ENCODE data around the gene ZSCAN31. TPM values are rescaled to one million over a fixed set of nuclear protein-coding genes. Genes with fewer than 3 reads are reported as not detected.
A peak's percentile ranks its signal among the peaks of the same experiment; 100 is the strongest.
"Not testable (repeated sequence)": the region's sequence is repeated elsewhere in the genome, so short reads cannot be mapped to it uniquely, and the experiment has no call there.

The ZSCAN31 gene
- polyA plus RNA-seq, 6 donors from 2014 or later = 0.54 to 3.3 (median 1.5) TPM; not detected in 1

- ATAC-seq (ENCODE audit: low read depth in 2 of 2) = no peak
- Mint-ChIP-seq H3K27ac (no peak overlapping the region), H3K4me1 (peaks cover 4 to 9% (median 7%) of the 10 kb centered on the region in 3 donors), H3K4me3 (no peak overlapping the region), H3K9me3 (no peaks in the 10 kb centered on the region), H3K27me3 (no peaks in the 10 kb centered on the region), H3K36me3 (peaks cover 11 to 13% of the 10 kb centered on the region in 2 donors)
- no peak for DNase-seq
Observed at GRCh38 chr6:28360961-28361360, 25.0 kb upstream of the ZSCAN31 start.

- DNase-seq; H3K27ac Mint-ChIP-seq; ATAC-seq (ENCODE audit: low read depth in 2 of 2); H3K27me3 Mint-ChIP-seq; H3K9me3 Mint-ChIP-seq; H3K4me3 Mint-ChIP-seq; H3K36me3 Mint-ChIP-seq: not testable (repeated sequence)
- H3K4me1 Mint-ChIP-seq = peaks cover 11 to 17% (median 17%) of the 10 kb centered on the region in 3 donors
Observed at GRCh38 chr6:28359562-28359961, 23.6 kb upstream of the ZSCAN31 start.

GRCh38 chr6:28357036-28357435 is 21.1 kb upstream of the ZSCAN31 start:
- Mint-ChIP-seq H3K9me3 (no peaks in the 10 kb centered on the region), H3K27ac (no peak overlapping the region), H3K36me3 (no peaks in the 10 kb centered on the region), H3K27me3 (no peaks in the 10 kb centered on the region), H3K4me3 (peak overlapping the region in 1 of 8 donors; percentile 21), H3K4me1 (peaks cover 15 to 31% (median 23%) of the 10 kb centered on the region in 3 donors)
- ATAC-seq (ENCODE audit: low read depth in 2 of 2) (no peak), DNase-seq (no peak)

- no peaks in the 10 kb centered on the region for H3K27me3 Mint-ChIP-seq
- H3K36me3 Mint-ChIP-seq = no peaks in the 10 kb centered on the region
- DNase-seq (no peak), ATAC-seq (ENCODE audit: low read depth in 2 of 2) (no peak)
- peak overlapping the region in 1 of 6 donors; percentile 78 for H3K27ac Mint-ChIP-seq
- peaks cover 16 to 34% (median 26%) of the 10 kb centered on the region in 3 donors for H3K4me1 Mint-ChIP-seq
- no peak overlapping the region for H3K4me3 Mint-ChIP-seq
- no peaks in the 10 kb centered on the region for H3K9me3 Mint-ChIP-seq
Observed at GRCh38 chr6:28356666-28357020, 20.7 kb upstream of the ZSCAN31 start.

GRCh38 chr6:28355743-28356665 is 20.1 kb upstream of the ZSCAN31 start:
- peak overlapping the region; percentile 15 to 90 (median 66) for H3K27ac Mint-ChIP-seq
- H3K9me3 Mint-ChIP-seq = no peaks in the 10 kb centered on the region
- DNase-seq (peak; percentile 58), ATAC-seq (ENCODE audit: low read depth in 2 of 2) (peak; percentile 78 to 83)
- peaks cover 23 to 41% (median 32%) of the 10 kb centered on the region in 3 donors for H3K4me1 Mint-ChIP-seq
- H3K27me3 Mint-ChIP-seq = no peaks in the 10 kb centered on the region
- no peaks in the 10 kb centered on the region for H3K36me3 Mint-ChIP-seq
- H3K4me3 Mint-ChIP-seq = peak overlapping the region; percentile 79 to 97 (median 91)

- peak overlapping the region in 7 of 8 donors; percentile 25 to 97 (median 86) for H3K4me3 Mint-ChIP-seq
- no peaks in the 10 kb centered on the region for H3K9me3 Mint-ChIP-seq
- H3K36me3 Mint-ChIP-seq = no peaks in the 10 kb centered on the region
- H3K4me1 Mint-ChIP-seq = peaks cover 32 to 52% (median 43%) of the 10 kb centered on the region in 3 donors
- no peaks in the 10 kb centered on the region for H3K27me3 Mint-ChIP-seq
- peak overlapping the region in 2 of 6 donors; percentile 39 to 90 for H3K27ac Mint-ChIP-seq
- ATAC-seq (ENCODE audit: low read depth in 2 of 2) (no peak), DNase-seq (no peak)
Observed at GRCh38 chr6:28354688-28355554, 19.0 kb upstream of the ZSCAN31 start.

- no peaks in the 10 kb centered on the region for H3K36me3 Mint-ChIP-seq
- DNase-seq (no peak), ATAC-seq (ENCODE audit: low read depth in 2 of 2) (no peak)
- no peaks in the 10 kb centered on the region for H3K9me3 Mint-ChIP-seq
- H3K27ac Mint-ChIP-seq = peak overlapping the region in 2 of 6 donors; percentile 62 to 71
- H3K4me1 Mint-ChIP-seq = peaks cover 39 to 59% (median 48%) of the 10 kb centered on the region in 3 donors
- H3K27me3 Mint-ChIP-seq = no peaks in the 10 kb centered on the region
- peak overlapping the region in 1 of 8 donors; percentile 85 for H3K4me3 Mint-ChIP-seq
Observed at GRCh38 chr6:28353981-28354676, 18.2 kb upstream of the ZSCAN31 start.

- Mint-ChIP-seq H3K9me3 (no peaks in the 10 kb centered on the region), H3K27me3 (no peaks in the 10 kb centered on the region), H3K27ac (no peak overlapping the region), H3K4me1 (peaks cover 39 to 59% (median 48%) of the 10 kb centered on the region in 3 donors), H3K4me3 (peak overlapping the region in 1 of 8 donors; percentile 85), H3K36me3 (no peaks in the 10 kb centered on the region)
- ATAC-seq (ENCODE audit: low read depth in 2 of 2) = no peak
- DNase-seq = no peak
Observed at GRCh38 chr6:28353356-28353755, 17.4 kb upstream of the ZSCAN31 start.

- H3K36me3 Mint-ChIP-seq = no peaks in the 10 kb centered on the region
- H3K27me3 Mint-ChIP-seq = peaks cover 0 to 11% (median 0%) of the 10 kb centered on the region in 3 donors
- peak overlapping the region in 6 of 8 donors; percentile 7 to 99 (median 98) for H3K4me3 Mint-ChIP-seq
- no peak for DNase-seq
- peaks cover 39 to 56% (median 46%) of the 10 kb centered on the region in 3 donors for H3K4me1 Mint-ChIP-seq
- ATAC-seq (ENCODE audit: low read depth in 2 of 2) = no peak
- H3K9me3 Mint-ChIP-seq = no peaks in the 10 kb centered on the region
- H3K27ac Mint-ChIP-seq = peak overlapping the region in 3 of 6 donors; percentile 16 to 91 (median 78)
Observed at GRCh38 chr6:28351493-28351925, 15.6 kb upstream of the ZSCAN31 start.

GRCh38 chr6:28351087-28351486 is 15.1 kb upstream of the ZSCAN31 start:
- ATAC-seq (ENCODE audit: low read depth in 2 of 2) = no peak
- H3K27me3 Mint-ChIP-seq = peaks cover 0 to 15% (median 0%) of the 10 kb centered on the region in 3 donors
- peak overlapping the region in 3 of 6 donors; percentile 38 to 97 (median 91) for H3K27ac Mint-ChIP-seq
- H3K9me3 Mint-ChIP-seq = no peaks in the 10 kb centered on the region
- no peaks in the 10 kb centered on the region for H3K36me3 Mint-ChIP-seq
- no peak for DNase-seq
- H3K4me1 Mint-ChIP-seq = peaks cover 36 to 52% (median 42%) of the 10 kb centered on the region in 3 donors
- H3K4me3 Mint-ChIP-seq = peak overlapping the region in 6 of 8 donors; percentile 96 to 99 (median 98)

GRCh38 chr6:28349892-28350737 is 14.2 kb upstream of the ZSCAN31 start, which contains the start of gene ZKSCAN3:
Gene ZKSCAN3 (plus strand): TSS chr6:28349947. CDS start chr6:28359587, 9,640 bp downstream.
- Mint-ChIP-seq H3K9me3 (no peaks in the 10 kb centered on the region), H3K27ac (peak within 1 kb of the TSS; percentile 91 to 97 (median 94)), H3K4me3 (peak within 1 kb of the TSS; percentile 94 to 99 (median 98)), H3K36me3 (no peaks in the 10 kb centered on the region), H3K4me1 (peaks cover 27 to 42% (median 32%) of the 10 kb centered on the region in 3 donors), H3K27me3 (peaks cover 0 to 20% (median 5%) of the 10 kb centered on the region in 3 donors)
- ATAC-seq (ENCODE audit: low read depth in 2 of 2) = peak; percentile 100
- DNase-seq = peak; percentile 68

All from naive B cell (primary cell).